Uterus (tissue), 2 donors: Measurements from ENCODE around the gene IL22RA1.

Source experiments
- CTCF ChIP-seq, 4 experiments: fragments of 200-600 bp in 2 of 4; fragments of 450-650 bp in 2 of 4; sonication (generic) in 2 of 4; IDR thresholded peaks; one replicate each; pipeline ENCODE4 v1.5.1; 2016 to 2019; ENCODE audit warnings: antibody characterized with exemption in 4 of 4, mild to moderate bottlenecking in 2 of 4, moderate library complexity in 1 of 4
- POLR2A ChIP-seq, 2 donors: fragments of 450-650 bp; IDR thresholded peaks; one replicate each; pipeline ENCODE4 v1.6.1; 2016; ENCODE audit warnings: antibody characterized with exemption in 2 of 2, mild to moderate bottlenecking in 1 of 2, moderate library complexity in 1 of 2

- TF ChIP-seq CTCF (IDR thresholded peaks at IDR 0.05) (no peak), POLR2A (IDR thresholded peaks at IDR 0.05) (no peak)
Observed at GRCh38 chr1:24094554-24094953, 48.4 kb downstream of the IL22RA1 start.
